A549 (cell line): ENCODE measurements around the gene TFB2M. TPM values are rescaled to one million over a fixed set of nuclear protein-coding genes. Genes with fewer than 3 reads are reported as not detected.
A peak's percentile ranks its signal among the peaks of the same experiment; 100 is the strongest.

Experiments
- ATAC-seq, 2 experiments: fragments of 200-7000 bp in 1 of 2; fragments of >200 bp in 1 of 2; cut with Nextera tagmentation in 1 of 2; cut with Tn5 transposase in 1 of 2; 3 replicates each; pipeline versions ENCODE4 v1.8.0 to v1.9.1; 2018 to 2020; ENCODE audit warnings: mild to moderate bottlenecking in 1 of 2, moderate library complexity in 1 of 2
- CTCF ChIA-PET: fragments of 300-600 bp; sonication (Branson Sonifier 250); formaldehyde crosslinking; extraction: SDS; loops from one replicate; lab custom pipeline; 2021; ENCODE audit warnings: antibody characterized with exemption, inconsistent platforms; lab: Yijun Ruan, JAX
- POLR2A ChIA-PET: fragments of 350-600 bp; formaldehyde crosslinking; extraction: SDS; loops from one replicate; lab custom pipeline; 2021; ENCODE audit warnings: antibody characterized with exemption, inconsistent platforms; lab: Yijun Ruan, JAX
- DNase-seq, 2 experiments: peaks; one replicate each; pipeline versions ENCODE4 v3.0.0 to v3.0.0-alpha.2; 2011 to 2016; ENCODE audit warnings: low read depth in 1 of 2, low spot score in 1 of 2
- FAIRE-seq: peaks from 2 replicates; lab custom pipeline; 2011; peaks lifted over from hg19 to GRCh38; lab: Jason Lieb, UNC
- H3K27ac ChIP-seq, 2 experiments: fragments of >200 bp; sonication (Bioruptor Twin); formaldehyde crosslinking; 3 replicates each; pipeline ENCODE4 v1.5.1; 2016 to 2017
- H3K4me1 ChIP-seq: fragments of >200 bp; sonication (Bioruptor Twin); formaldehyde crosslinking; 3 replicates; pipeline ENCODE4 v1.6.1; 2016
- H3K4me2 ChIP-seq: fragments of >200 bp; sonication (Bioruptor Twin); formaldehyde crosslinking; 3 replicates; pipeline ENCODE4 v1.6.1; 2016
- H3K4me3 ChIP-seq: fragments of >200 bp; sonication (Bioruptor Twin); formaldehyde crosslinking; 3 replicates; pipeline ENCODE4 v1.5.1; 2016
- H3K9me3 ChIP-seq: fragments of >200 bp; sonication (Bioruptor Twin); formaldehyde crosslinking; 3 replicates; pipeline ENCODE4 v1.6.1; 2016
- BHLHE40 ChIP-seq: IDR thresholded peaks from 2 replicates; pipeline ENCODE4 v1.6.1; 2012; ENCODE audit warnings: low read depth, low read length, inconsistent platforms
- EHF ChIP-seq: fragments of 250-450 bp; sonication (Bioruptor Pico); IDR thresholded peaks from 2 replicates; pipeline ENCODE4 v1.5.0; 2020; ENCODE audit warnings: mild to moderate bottlenecking
- EP300 ChIP-seq, 2 experiments: fragments of >200 bp; sonication (Bioruptor Twin); formaldehyde crosslinking; IDR thresholded peaks; 2 replicates in 1 of 2; 3 replicates in 1 of 2; pipeline ENCODE4 v1.6.1; 2016 to 2017
- ESRRA ChIP-seq: fragments of 150-350 bp; IDR thresholded peaks from 2 replicates; pipeline ENCODE4 v1.6.1; 2014; ENCODE audit warnings: mild to moderate bottlenecking, low read length, borderline replicate concordance
- FOSB ChIP-seq: fragments of 250-450 bp; sonication (Bioruptor Pico); IDR thresholded peaks from 2 replicates; pipeline ENCODE4 v1.5.0; 2020; ENCODE audit warnings: mild to moderate bottlenecking, moderate library complexity
- FOSL2 ChIP-seq, 2 experiments: fragments of 450-650 bp in 1 of 2; fragments of >200 bp in 1 of 2; sonication (Bioruptor Twin) in 1 of 2; formaldehyde crosslinking; IDR thresholded peaks; 2 replicates each; pipeline versions ENCODE4 v1.5.0 to v1.6.1; 2016 to 2020; ENCODE audit warnings: mild to moderate bottlenecking in 1 of 2, moderate library complexity in 1 of 2
- GATA3 ChIP-seq: IDR thresholded peaks from 2 replicates; pipeline ENCODE4 v1.6.1; 2012; ENCODE audit warnings: borderline replicate concordance
- HOXA7 ChIP-seq: fragments of 250-450 bp; sonication (Bioruptor Pico); IDR thresholded peaks from 2 replicates; pipeline ENCODE4 v1.5.0; 2020; ENCODE audit warnings: mild to moderate bottlenecking, moderate library complexity
- HOXB13 ChIP-seq: fragments of 250-450 bp; sonication (Bioruptor Pico); IDR thresholded peaks from 2 replicates; pipeline ENCODE4 v1.5.0; 2020; ENCODE audit warnings: low read depth, mild to moderate bottlenecking, moderate library complexity
- HOXB5 ChIP-seq: fragments of 250-450 bp; sonication (Bioruptor Pico); IDR thresholded peaks from 2 replicates; pipeline ENCODE4 v1.5.0; 2020; ENCODE audit warnings: mild to moderate bottlenecking, moderate library complexity
- JUNB ChIP-seq: fragments of >200 bp; sonication (Bioruptor Twin); formaldehyde crosslinking; IDR thresholded peaks from 2 replicates; pipeline ENCODE4 v1.6.1; 2016
- KDM1A ChIP-seq: fragments of 200-600 bp; sonication (generic); IDR thresholded peaks from 2 replicates; pipeline ENCODE4 v1.6.1; 2016; ENCODE audit warnings: low read depth, mild to moderate bottlenecking
- KDM5A ChIP-seq: fragments of 200-600 bp; sonication (generic); IDR thresholded peaks from 2 replicates; pipeline ENCODE4 v1.6.1; 2016; ENCODE audit warnings: antibody characterized with exemption, mild to moderate bottlenecking
- RAD21 ChIP-seq, 2 experiments: fragments of >200 bp in 1 of 2; sonication (Bioruptor Twin) in 1 of 2; formaldehyde crosslinking in 1 of 2; IDR thresholded peaks in 1 of 2; conservative IDR thresholded peaks in 1 of 2; 2 replicates in 1 of 2; 3 replicates in 1 of 2; pipeline ENCODE4 v1.6.1; 2012 to 2018; ENCODE audit warnings: inconsistent platforms in 1 of 2
- RARB ChIP-seq: fragments of 250-450 bp; sonication (Bioruptor Pico); IDR thresholded peaks from 2 replicates; pipeline ENCODE4 v1.8.0; 2021; ENCODE audit warnings: mild to moderate bottlenecking, moderate library complexity
- RCOR1 ChIP-seq: fragments of 150-350 bp; IDR thresholded peaks from 2 replicates; pipeline ENCODE4 v1.6.1; 2014; ENCODE audit warnings: antibody characterized with exemption, low read length, low read depth
- RFX5 ChIP-seq: fragments of 450-650 bp; IDR thresholded peaks from 2 replicates; pipeline ENCODE4 v1.7.1; 2014; ENCODE audit warnings: antibody characterized with exemption, mild to moderate bottlenecking, moderate library complexity
- RNF2 ChIP-seq: fragments of 200-600 bp; sonication (generic); IDR thresholded peaks from 2 replicates; pipeline ENCODE4 v1.6.1; 2016; ENCODE audit warnings: low read depth, mild to moderate bottlenecking, antibody characterized with exemption, moderate library complexity, borderline replicate concordance
- SMC3 ChIP-seq: fragments of >200 bp; sonication (Bioruptor Twin); formaldehyde crosslinking; IDR thresholded peaks from 3 replicates; pipeline ENCODE4 v1.6.1; 2018; ENCODE audit warnings: inconsistent platforms
- ZSCAN20 ChIP-seq: fragments of 250-450 bp; sonication (Bioruptor Pico); IDR thresholded peaks from 2 replicates; pipeline ENCODE4 v1.8.0; 2022; ENCODE audit warnings: mild to moderate bottlenecking, moderate library complexity
- WGBS: methylation state at CpG from one replicate; pipeline ENCODE4 v1.1.6; 2017; ENCODE audit errors: missing lambda C conversion rate; 5-methylcytosine and 5-hydroxymethylcytosine counted together
- polyA plus RNA-seq, 4 experiments: library from polyadenylated mRNA; depleted of rRNA in 3 of 4; stranded (reverse); fragments of >200 nt; fragmentation: RNase III in 1 of 4; extraction: RNeasy Plus Mini Kit Qiagen cat#74134 plus additional on column Dnase treatment in 1 of 4; gene quantifications; 2 replicates in 3 of 4; 3 replicates in 1 of 4; pipeline ENCODE4 v1.2.3, GENCODE V29; 2011 to 2017
- TF ChIP-seq, protein P1 (sequence below): IDR thresholded peaks from 2 replicates; pipeline ENCODE4 v1.6.1; 2012; ENCODE audit warnings: low read depth, borderline replicate concordance
- TF ChIP-seq, protein P2 (sequence below): fragments of >200 bp; sonication (Bioruptor Twin); formaldehyde crosslinking; IDR thresholded peaks from 2 replicates; pipeline ENCODE4 v1.6.1; 2016
- TF ChIP-seq, protein P3 (sequence below): IDR thresholded peaks from 2 replicates; pipeline ENCODE4 v1.6.1; 2012

TFB2M gene
- polyA plus RNA-seq, 2 of the 4 experiments (the other 2 are of a cell fraction): 27.7 to 59.9 TPM

GRCh38 chr1:246533371-246533905 lies 32.6 kb downstream of the TFB2M start:
- FAIRE-seq: no peak
- no peak overlapping the region for H3K4me3 ChIP-seq
- H3K4me1 ChIP-seq: no peaks in the 10 kb centered on the region
- H3K4me2 ChIP-seq: no peak overlapping the region
- ATAC-seq: no peak
- POLR2A ChIA-PET: no interaction called here
- no peak for DNase-seq
- no peak overlapping the region for H3K27ac ChIP-seq
- TF ChIP-seq HOXB13 (no peak), RARB (CRISPR knock-in tag) (no peak), KDM1A (no peak), JUNB (no peak), KDM5A (no peak), EHF (no peak), ZSCAN20 (CRISPR knock-in tag) (no peak), EP300 (IDR thresholded peaks at IDR 0.05) (no peak), FOSB (CRISPR knock-in tag) (no peak)
- TF ChIP-seq, protein P1, sequence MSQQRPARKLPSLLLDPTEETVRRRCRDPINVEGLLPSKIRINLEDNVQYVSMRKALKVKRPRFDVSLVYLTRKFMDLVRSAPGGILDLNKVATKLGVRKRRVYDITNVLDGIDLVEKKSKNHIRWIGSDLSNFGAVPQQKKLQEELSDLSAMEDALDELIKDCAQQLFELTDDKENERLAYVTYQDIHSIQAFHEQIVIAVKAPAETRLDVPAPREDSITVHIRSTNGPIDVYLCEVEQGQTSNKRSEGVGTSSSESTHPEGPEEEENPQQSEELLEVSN: no peak
- CTCF ChIA-PET: interaction anchor here (1.3 kb wide), 1 partner anchor 1378 kb away, joined by 4 read pairs; no protein-coding TSS in a partner anchor
- H3K9me3 ChIP-seq: no peaks in the 10 kb centered on the region
- 63% methylated on average over 2 of the region's 2 CpGs for WGBS

GRCh38 chr1:246532519-246532918 lies 33.5 kb downstream of the TFB2M start:
- TF ChIP-seq HOXA7 (no peak), RNF2 (no peak), RAD21 (conservative IDR thresholded peaks at IDR 0.05 in 1 of 2, IDR thresholded peaks at IDR 0.05 in 1 of 2) (0 out of 5 replicates have a peak, but pooled peaks of 1 of the 2 experiments have one; percentile 22), KDM1A (no peak), ESRRA (no peak), KDM5A (no peak), FOSB (CRISPR knock-in tag) (no peak), GATA3 (no peak), FOSL2 (IDR thresholded peaks at IDR 0.05) (no peak), FOSL2 (CRISPR knock-in tag; IDR thresholded peaks at IDR 0.05) (no peak)
- no peak overlapping the region for H3K4me3 ChIP-seq
- FAIRE-seq: no peak
- H3K9me3 ChIP-seq: no peaks in the 10 kb centered on the region
- ChIA-PET POLR2A (no interaction called here), CTCF (interaction anchor here (1.4 kb wide), 1 partner anchor 35 kb away, joined by 4 read pairs; no protein-coding TSS in a partner anchor)
- DNase-seq: peak in 1 of 2 experiments; percentile 16
- H3K4me2 ChIP-seq: no peak overlapping the region
- no peak overlapping the region for H3K27ac ChIP-seq
- no peaks in the 10 kb centered on the region for H3K4me1 ChIP-seq
- WGBS: 5% methylated on average over 1 of the region's 1 CpG
- peak; percentile 60 to 70; a peak in 3 of 6 replicates for ATAC-seq

DNA sequence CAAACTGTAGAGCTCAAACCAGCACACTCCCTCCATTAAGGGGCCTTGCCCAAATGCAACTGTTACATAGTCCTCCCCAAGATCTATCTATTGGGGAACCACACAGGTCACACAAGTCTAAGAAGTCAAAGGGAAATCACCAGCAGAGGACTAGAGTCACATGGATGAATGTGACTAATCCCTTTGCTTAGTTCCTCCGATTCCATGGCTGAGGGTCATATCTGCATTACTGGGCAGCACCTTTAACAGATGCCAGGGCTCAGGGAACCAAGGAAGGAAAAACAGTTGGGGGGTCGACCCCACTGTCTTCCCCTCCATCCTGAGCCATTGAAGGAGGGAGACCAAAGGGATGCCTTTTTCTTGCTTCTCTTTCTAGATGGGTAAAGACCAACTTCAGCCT lies 35.6 kb downstream of the TFB2M start:
- DNase-seq (no peak), ATAC-seq (no peak), FAIRE-seq (no peak)
- Histone ChIP-seq H3K4me1 (no peaks in the 10 kb centered on the region), H3K27ac (no peak overlapping the region), H3K4me2 (no peak overlapping the region), H3K9me3 (no peaks in the 10 kb centered on the region), H3K4me3 (no peak overlapping the region)
- POLR2A ChIA-PET: no interaction called here
- 11% methylated on average over 2 of the region's 2 CpGs for WGBS
- no peak for TF ChIP-seq HOXB5 (CRISPR knock-in tag)
- no peak for TF ChIP-seq SMC3
- TF ChIP-seq RFX5: no peak
- TF ChIP-seq, protein P2, sequence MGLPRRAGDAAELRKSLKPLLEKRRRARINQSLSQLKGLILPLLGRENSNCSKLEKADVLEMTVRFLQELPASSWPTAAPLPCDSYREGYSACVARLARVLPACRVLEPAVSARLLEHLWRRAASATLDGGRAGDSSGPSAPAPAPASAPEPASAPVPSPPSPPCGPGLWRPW: no peak
- no peak for TF ChIP-seq RCOR1
- no peak for TF ChIP-seq BHLHE40
- TF ChIP-seq, protein P3, sequence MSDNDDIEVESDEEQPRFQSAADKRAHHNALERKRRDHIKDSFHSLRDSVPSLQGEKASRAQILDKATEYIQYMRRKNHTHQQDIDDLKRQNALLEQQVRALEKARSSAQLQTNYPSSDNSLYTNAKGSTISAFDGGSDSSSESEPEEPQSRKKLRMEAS: no peak
- CTCF ChIA-PET: interaction anchor here (1.0 to 1.9 kb wide), 2 partner anchors 24 to 32 kb away, joined by 4 to 5 read pairs; no protein-coding TSS in a partner anchor
